Hematopoietic multipotent progenitor cell treated with erythropoietin and hydrocortisone succinate and interleukin-3 and kit ligand, for 4 days (in vitro differentiated cells): Measurements from ENCODE around the gene NSFL1C.

Experiments used
- DNase-seq: peaks from one replicate; pipeline ENCODE4 v3.0.0-alpha.2; 2015

Gene NSFL1C

DNA sequence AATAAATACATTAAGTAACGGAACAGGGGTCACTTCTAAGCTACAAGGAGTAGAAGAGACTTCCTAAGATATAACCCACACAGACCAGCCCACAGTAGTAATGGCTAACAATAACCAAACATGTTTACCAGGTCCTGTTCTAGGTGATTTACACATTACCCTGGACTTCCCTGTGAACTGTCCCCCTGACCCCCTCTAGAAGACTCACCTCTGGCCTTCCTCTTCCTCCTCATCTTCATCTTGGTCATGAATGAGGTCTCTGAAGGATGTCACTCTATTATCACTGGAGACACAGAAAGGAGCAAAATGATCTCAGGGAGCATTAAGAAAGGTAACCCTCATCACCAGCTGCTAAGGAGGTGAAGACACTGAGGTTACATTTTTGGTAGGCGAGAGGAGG, 8.7 kb downstream of the NSFL1C start:
- no peak for DNase-seq

DNA sequence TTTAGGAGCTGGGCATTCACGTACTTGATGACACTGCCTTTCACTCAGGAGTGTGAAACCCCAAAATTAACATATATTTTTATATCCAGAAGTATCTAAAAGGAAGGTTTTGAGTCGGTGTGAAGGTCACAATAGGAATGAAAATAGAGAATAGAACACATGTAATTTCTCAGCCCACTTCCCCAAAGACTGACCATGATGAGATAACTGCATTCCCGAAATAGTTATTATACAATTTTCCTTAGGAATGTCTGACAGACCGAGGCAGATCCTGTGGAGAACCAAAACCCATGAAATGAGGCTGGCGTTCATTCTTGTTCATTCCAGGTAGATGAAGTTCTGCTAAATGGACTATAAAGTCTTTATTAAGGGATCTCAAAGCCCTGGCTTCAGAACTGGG, 10.3 kb downstream of the NSFL1C start:
- DNase-seq = no peak

GRCh38 chr20:1450926-1451491, 15.6 kb downstream of the NSFL1C start:
- no peak for DNase-seq

DNA sequence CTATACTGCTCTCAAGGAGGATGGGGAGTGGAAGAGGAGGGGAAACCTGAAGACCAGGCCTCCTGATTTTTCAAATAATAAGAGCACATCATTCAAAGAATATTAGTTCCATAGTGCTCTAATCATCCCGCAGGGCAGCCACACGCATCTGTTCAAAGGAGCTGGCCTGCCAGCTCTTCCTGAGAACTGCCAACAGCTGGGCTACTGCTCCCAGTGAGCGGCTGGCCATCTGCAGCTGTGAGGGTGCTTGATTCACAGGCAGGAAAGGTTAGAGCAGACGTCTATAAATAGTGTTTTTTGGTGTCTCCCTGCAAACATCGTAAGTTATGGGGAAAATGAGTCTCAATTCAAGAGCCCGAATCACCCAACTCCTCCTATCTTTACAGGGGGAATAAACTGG, 17.3 kb downstream of the NSFL1C start:
- no peak for DNase-seq

- DNase-seq = no peak
Measured at GRCh38 chr20:1448081-1448620, 18.5 kb downstream of the NSFL1C start.

GRCh38 chr20:1446536-1446935, 20.1 kb downstream of the NSFL1C start:
- DNase-seq = no peak

DNA sequence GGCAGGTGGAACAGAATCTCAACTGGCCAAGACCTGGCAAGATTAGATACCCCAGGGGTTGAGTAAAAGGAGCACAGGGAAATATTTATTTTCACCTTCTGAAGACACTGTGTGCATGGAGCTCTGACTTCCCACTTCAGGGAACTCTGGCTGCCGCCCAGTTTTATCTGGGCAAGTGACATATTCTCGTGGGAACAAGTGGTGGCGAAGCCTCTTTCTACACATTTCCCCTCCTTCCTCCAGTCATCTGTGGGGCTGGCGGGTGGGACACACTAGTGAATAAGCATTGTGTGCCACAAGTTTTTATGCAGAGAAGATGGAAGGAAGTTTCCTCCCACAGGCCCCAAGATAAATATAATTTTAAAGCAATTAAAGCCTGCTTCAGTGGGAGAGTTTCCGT, 23.6 kb downstream of the NSFL1C start:
- no peak for DNase-seq

- DNase-seq = no peak
Measured at GRCh38 chr20:1442304-1442703, 24.3 kb downstream of the NSFL1C start.

DNA sequence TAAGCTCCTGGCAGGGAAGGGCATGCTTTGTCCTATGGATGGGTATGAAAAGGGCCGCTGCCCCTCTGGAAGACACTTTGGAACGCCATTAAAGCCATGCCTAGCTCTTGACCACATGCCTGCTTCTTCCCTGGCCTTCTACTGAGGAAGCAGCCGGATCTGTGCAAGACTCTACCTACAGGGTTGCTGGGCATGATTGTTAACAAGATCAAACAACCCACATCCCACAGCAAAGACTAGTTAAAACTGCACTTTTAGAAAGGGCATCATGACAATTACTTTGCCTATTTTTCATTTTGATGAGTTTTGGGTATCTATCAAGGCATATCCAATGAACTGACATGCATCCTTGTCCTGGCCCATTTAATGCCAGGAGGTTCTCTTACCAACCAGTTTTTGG, 25.5 kb downstream of the NSFL1C start:
- DNase-seq = no peak

- DNase-seq = peak; percentile 68
Measured at GRCh38 chr20:1440024-1440423, 26.6 kb downstream of the NSFL1C start.

- no peak for DNase-seq
Measured at GRCh38 chr20:1438361-1438760, 28.3 kb downstream of the NSFL1C start.

DNA sequence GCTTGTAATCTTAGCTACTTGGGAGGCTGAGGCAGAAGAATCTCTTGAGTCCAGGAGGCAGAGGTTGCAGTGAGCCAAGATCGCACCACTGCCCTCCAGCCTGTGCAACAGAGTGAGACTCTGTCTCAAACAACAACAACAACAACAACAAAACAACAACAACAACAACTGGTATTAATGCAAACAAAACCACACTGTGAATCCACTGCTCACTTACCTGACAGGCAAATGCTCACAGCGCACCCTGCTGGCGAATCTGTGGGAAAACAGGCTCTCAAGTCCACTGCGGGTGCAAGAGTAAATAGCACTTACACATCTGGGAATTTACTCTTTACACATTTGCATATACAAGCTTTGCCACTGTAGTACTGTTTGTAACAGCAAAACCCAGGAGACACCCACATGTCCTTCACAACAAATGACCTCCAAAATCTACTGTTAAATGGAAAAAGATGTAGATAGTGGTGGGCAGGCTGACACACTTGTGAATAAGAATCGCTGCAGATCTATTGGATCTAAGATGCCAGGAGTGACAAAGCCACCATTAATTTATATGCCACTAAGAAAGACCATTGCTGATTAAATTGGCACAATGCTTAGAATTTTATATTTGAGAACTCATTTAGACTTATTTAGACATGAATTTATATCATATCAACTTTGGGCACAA, 29.3 kb downstream of the NSFL1C start:
- peak; percentile 87 for DNase-seq

DNA sequence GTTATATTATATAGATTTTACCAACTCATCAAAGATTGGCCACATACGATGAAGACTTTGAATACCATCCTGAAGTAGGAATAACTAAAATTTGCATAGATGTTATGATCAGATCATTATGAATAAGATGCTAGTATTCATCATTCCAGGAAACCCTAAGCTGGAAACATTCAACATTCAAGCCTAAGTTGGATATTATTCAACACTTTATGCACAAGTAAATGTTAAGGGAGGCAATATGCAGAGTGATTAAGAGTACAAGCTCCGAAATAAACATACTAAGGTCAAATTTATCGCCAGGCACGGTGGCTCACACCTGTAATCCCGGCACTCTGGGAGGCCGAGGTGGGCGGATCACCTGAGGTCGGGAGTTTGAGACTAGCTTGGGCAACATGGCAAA, 30.4 kb downstream of the NSFL1C start:
- no peak for DNase-seq

GRCh38 chr20:1435337-1435699, 31.3 kb downstream of the NSFL1C start:
- DNase-seq = no peak

DNA sequence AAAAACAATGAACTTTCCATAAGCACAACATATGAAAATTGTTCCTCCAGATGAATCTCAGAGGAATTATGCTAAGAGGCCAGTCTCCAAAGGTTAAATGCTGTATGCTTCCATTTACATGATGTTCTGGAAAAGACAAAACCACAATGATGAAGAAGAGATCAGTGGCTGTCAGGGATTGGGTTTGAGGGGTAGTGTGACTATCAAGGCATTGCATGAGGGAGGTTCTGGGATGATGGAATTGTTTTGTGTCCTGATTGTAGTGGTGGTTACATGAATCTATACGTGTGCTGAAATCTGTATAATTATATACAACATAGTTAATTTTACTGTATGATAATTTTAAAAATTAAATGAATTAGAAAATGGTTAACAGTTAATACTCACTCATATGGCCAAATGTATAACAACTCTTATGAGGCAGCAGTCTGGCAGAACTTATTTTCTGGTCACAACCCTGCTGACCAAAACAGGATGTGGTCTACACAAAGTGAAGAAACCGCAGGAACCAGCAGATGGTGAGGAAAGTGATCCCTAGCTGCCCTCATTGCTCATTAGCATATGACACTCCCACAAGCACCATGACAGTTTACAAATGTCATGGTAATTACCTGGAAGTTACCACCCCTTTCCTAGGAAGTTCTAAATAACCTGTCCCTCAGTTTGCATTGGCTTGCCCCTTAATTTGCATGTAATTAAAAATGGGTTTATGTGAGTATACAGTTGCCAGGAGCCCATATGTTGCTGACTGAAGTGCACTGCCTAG, 31.9 kb downstream of the NSFL1C start:
- peak; percentile 95 for DNase-seq

GRCh38 chr20:1431158-1431557, 35.5 kb downstream of the NSFL1C start:
- DNase-seq = no peak

GRCh38 chr20:1430004-1430451, 36.6 kb downstream of the NSFL1C start:
- no peak for DNase-seq

DNA sequence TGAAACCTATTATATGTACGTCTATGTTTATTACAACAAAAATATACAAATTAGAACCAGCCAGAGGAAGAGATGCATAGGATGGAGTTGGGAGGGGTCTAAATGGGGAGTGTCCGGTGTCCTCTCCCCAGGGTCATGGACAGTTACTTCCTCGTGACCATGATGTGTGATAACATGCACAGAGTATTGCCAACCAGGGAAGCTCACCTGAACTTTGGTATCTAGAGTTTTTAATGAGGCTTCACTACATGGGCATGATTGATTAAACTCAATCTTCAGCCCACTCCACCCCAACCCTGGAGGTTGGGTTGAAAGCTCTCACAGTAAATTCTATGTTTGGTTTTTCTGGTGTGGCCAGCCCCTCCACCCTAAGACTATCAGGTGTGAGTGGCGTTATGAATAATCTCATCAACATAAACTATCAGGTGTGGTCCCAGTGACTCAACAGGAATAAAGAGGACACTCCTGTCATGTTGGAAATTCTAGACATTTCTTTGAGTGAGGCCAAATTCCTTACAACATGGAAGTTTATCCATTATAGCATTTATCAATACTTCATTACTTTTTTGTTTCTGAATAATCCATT, 37.4 kb downstream of the NSFL1C start:
- no peak for DNase-seq

- peak; percentile 22 for DNase-seq
Measured at GRCh38 chr20:1427457-1428054, 39.1 kb downstream of the NSFL1C start.

GRCh38 chr20:1426231-1426849, 40.3 kb downstream of the NSFL1C start:
- DNase-seq = no peak

GRCh38 chr20:1424336-1424735, 42.3 kb downstream of the NSFL1C start:
- DNase-seq = no peak

DNA sequence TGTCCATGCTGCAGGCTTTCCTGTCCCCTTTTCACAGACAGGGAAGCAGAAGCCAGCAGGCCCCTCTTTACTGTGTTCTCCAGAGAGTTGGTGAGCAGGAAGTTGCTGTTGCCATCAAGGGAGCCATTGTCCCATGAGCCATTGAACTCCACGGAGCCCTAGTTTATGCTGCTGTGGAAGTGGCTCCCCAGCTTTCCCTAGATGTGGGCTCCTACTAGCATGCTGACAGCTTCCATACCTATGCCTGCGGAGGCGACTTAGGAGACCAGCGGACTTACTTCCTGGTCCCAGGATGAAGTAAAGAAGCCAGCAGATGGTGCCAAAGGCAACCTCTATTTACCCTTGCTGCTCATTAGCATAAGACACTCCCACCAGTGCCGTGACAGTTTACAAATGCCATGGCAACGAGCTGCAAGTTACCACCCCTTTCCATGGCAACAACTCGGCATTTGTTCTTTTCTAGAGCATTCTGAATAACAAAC, 43.0 kb downstream of the NSFL1C start:
- peak; percentile 81 for DNase-seq

DNA sequence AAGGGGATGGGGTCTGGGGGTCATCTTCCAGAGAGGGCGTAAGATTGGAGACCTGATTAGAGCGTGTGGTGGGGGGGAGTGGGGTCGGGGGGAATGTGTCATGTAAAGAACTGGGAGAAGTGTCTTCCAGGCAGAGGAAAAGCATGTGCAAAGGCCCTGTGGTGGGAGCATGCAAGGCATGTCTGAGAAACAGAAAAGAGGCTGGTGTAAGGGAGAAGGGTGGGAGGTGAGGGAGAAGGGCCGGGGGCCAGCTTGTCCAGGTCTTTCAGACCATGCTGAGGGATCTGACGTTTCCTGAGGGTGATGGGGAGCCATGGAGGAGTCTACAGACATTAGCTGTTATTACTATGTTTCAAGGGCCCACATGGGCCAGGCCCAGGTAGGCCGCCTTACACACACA, 43.4 kb downstream of the NSFL1C start:
- DNase-seq = no peak
